Measurements from ENCODE around the gene NBAS.
"Not testable (repeated sequence)": the region's sequence is repeated elsewhere in the genome, so short reads cannot be mapped to it uniquely, and the experiment has no call there.

- TF ChIP-seq CTCF (conservative IDR thresholded peaks at IDR 0.05; ENCODE audit: low read length); EZH2phosphoT487 (IDR thresholded peaks at IDR 0.05; ENCODE audit: borderline replicate concordance, low read depth, low read length): not testable (repeated sequence)
Measured at GRCh38 chr2:15439366-15439765, 121.8 kb downstream of the NBAS start.

Data from OCI-LY7 (cell line).